ENCODE measurements around the gene CACUL1. TPM values are rescaled to one million over a fixed set of nuclear protein-coding genes. Genes with fewer than 3 reads are reported as not detected.
A peak's percentile ranks its signal among the peaks of the same experiment; 100 is the strongest.

CACUL1 gene
- total RNA-seq, 1 experiment from 2014 or later: 67.5 TPM

GRCh38 chr10:118668228-118668952, 86.4 kb downstream of the CACUL1 start:
- ChIA-PET CTCF (no interaction called here), RAD21 (ENCODE audit: low non-redundant PET in 1 of 2, low total read pairs in 2 of 2, uncharacterized antibody in 2 of 2, unreplicated experiment in 2 of 2) (no interaction called here), POLR2A (no interaction called here)
- no peak overlapping the region for H3K9ac ChIP-seq (ENCODE audit: low read length)
- no peak for DNase-seq (ENCODE audit: low read depth, low spot score)
- H4K20me1 ChIP-seq (ENCODE audit: insufficient read depth): no peaks in the 10 kb centered on the region
- H3K9me2 ChIP-seq (ENCODE audit: insufficient read depth): no peaks in the 10 kb centered on the region
- H3K79me2 ChIP-seq (ENCODE audit: insufficient read depth, low read length): no peaks in the 10 kb centered on the region
- H3K4me1 ChIP-seq (ENCODE audit: control insufficient read depth in 1 of 2, insufficient read depth in 2 of 2, low read length in 2 of 2): no peaks in the 10 kb centered on the region
- H2AFZ ChIP-seq (ENCODE audit: low read depth, low read length, poor library complexity, severe bottlenecking): no peak overlapping the region
- intact Hi-C loops (cut with micrococcal nuclease): no loop called here
- no peaks in the 10 kb centered on the region for H3K36me3 ChIP-seq (ENCODE audit: control insufficient read depth in 1 of 2, insufficient read depth in 2 of 2, low read length in 2 of 2)
- H3K4me2 ChIP-seq (ENCODE audit: low read length): no peak overlapping the region
- TF ChIP-seq RAD21 (IDR thresholded peaks at IDR 0.05; ENCODE audit: low read depth) (0 out of 2 replicates have a peak, but pooled peaks have one; percentile 14), JUND (IDR thresholded peaks at IDR 0.05) (no peak), CTCF (IDR thresholded peaks at IDR 0.05 in 2 of 3, conservative IDR thresholded peaks at IDR 0.05 in 1 of 3; ENCODE audit: borderline replicate concordance in 1 of 3, insufficient read depth in 1 of 3, low read depth in 2 of 3, low read length in 2 of 3) (peak in 1 of 3 experiments; percentile 25; a peak in 2 of 6 replicates), EZH2phosphoT487 (IDR thresholded peaks at IDR 0.05; ENCODE audit: borderline replicate concordance) (no peak), EZH2 (IDR thresholded peaks at IDR 0.05) (no peak)
- H3K27me3 ChIP-seq (ENCODE audit: insufficient read depth, low read length): no peaks in the 10 kb centered on the region
- no peak overlapping the region for H3K4me3 ChIP-seq (replicated peaks in 1 of 2; ENCODE audit: low read depth in 1 of 2, low read length in 2 of 2)
- H3K9me3 ChIP-seq (ENCODE audit: control insufficient read depth in 1 of 2, insufficient read depth in 1 of 2, low read depth in 1 of 2, low read length in 2 of 2): no peaks in the 10 kb centered on the region
- no TSS peak for BruUV-seq (replicated peaks)
- H3K27ac ChIP-seq (ENCODE audit: low read depth, low read length): no peak overlapping the region
- ATAC-seq: 0 out of 2 replicates have a peak, but pooled peaks have one; percentile 40

- no peak overlapping the region for H3K27ac ChIP-seq (ENCODE audit: low read depth, low read length)
- H3K9me3 ChIP-seq (ENCODE audit: control insufficient read depth in 1 of 2, insufficient read depth in 1 of 2, low read depth in 1 of 2, low read length in 2 of 2): no peaks in the 10 kb centered on the region
- ChIA-PET RAD21 (ENCODE audit: low non-redundant PET in 1 of 2, low total read pairs in 2 of 2, uncharacterized antibody in 2 of 2, unreplicated experiment in 2 of 2) (no interaction called here), POLR2A (no interaction called here), CTCF (no interaction called here)
- no peaks in the 10 kb centered on the region for H4K20me1 ChIP-seq (ENCODE audit: insufficient read depth)
- H2AFZ ChIP-seq (ENCODE audit: low read depth, low read length, poor library complexity, severe bottlenecking): no peak overlapping the region
- no peaks in the 10 kb centered on the region for H3K4me1 ChIP-seq (ENCODE audit: control insufficient read depth in 1 of 2, insufficient read depth in 2 of 2, low read length in 2 of 2)
- no peak overlapping the region for H3K4me3 ChIP-seq (replicated peaks in 1 of 2; ENCODE audit: low read depth in 1 of 2, low read length in 2 of 2)
- no peak for ATAC-seq
- TF ChIP-seq SRF (IDR thresholded peaks at IDR 0.05; ENCODE audit: low read depth) (no peak), ZNF274 (IDR thresholded peaks at IDR 0.05; ENCODE audit: low read depth, low read length) (no peak), MAX (IDR thresholded peaks at IDR 0.05) (no peak)
- BruUV-seq (replicated peaks): no TSS peak
- H3K9me2 ChIP-seq (ENCODE audit: insufficient read depth): no peaks in the 10 kb centered on the region
- no peak overlapping the region for H3K9ac ChIP-seq (ENCODE audit: low read length)
- no peaks in the 10 kb centered on the region for H3K27me3 ChIP-seq (ENCODE audit: insufficient read depth, low read length)
- no peak for DNase-seq (ENCODE audit: low read depth, low spot score)
- intact Hi-C loops (cut with micrococcal nuclease): no loop called here
- H3K36me3 ChIP-seq (ENCODE audit: control insufficient read depth in 1 of 2, insufficient read depth in 2 of 2, low read length in 2 of 2): no peaks in the 10 kb centered on the region
- H3K4me2 ChIP-seq (ENCODE audit: low read length): no peak overlapping the region
- no peaks in the 10 kb centered on the region for H3K79me2 ChIP-seq (ENCODE audit: insufficient read depth, low read length)
These were observed 87.0 kb downstream of the CACUL1 start for GRCh38 chr10:118667732-118668131.

Data from HCT116 (cell line).